Effector memory CD8-positive, alpha-beta T cell (primary cell): ENCODE results near the gene EDAR.

Experiments
- ATAC-seq: fragments of 150-1000 bp; cut with Tn5 transposase; replicated peaks from 2 replicates; pipeline ENCODE4 v1.10.0; 2021; ENCODE audit warnings: mild to moderate bottlenecking, moderate library complexity
- DNase-seq, 3 experiments: peaks; one replicate each; pipeline ENCODE4 v3.0.0; 2021
- H3K27ac Mint-ChIP-seq, 2 donors: one replicate each; pipeline ENCODE4 v1.8.0; 2022; ENCODE audit warnings: mild to moderate bottlenecking in 2 of 2, mixed read lengths in 2 of 2, moderate library complexity in 2 of 2
- H3K27me3 Mint-ChIP-seq, 2 donors: one replicate each; pipeline ENCODE4 v1.8.0; 2022; ENCODE audit warnings: mixed read lengths in 2 of 2
- H3K36me3 Mint-ChIP-seq: one replicate; pipeline ENCODE4 v1.8.0; 2022; ENCODE audit warnings: mild to moderate bottlenecking, moderate library complexity, mixed read lengths; ENCODE audit not compliant: insufficient read depth
- H3K4me1 Mint-ChIP-seq, 2 donors: one replicate each; pipeline ENCODE4 v1.8.0; 2022; ENCODE audit warnings: low read depth in 2 of 2, mixed read lengths in 2 of 2
- H3K4me3 Mint-ChIP-seq, 2 donors: one replicate each; pipeline ENCODE4 v1.8.0; 2022; ENCODE audit warnings: mild to moderate bottlenecking in 2 of 2, mixed read lengths in 2 of 2, moderate library complexity in 2 of 2
- H3K9me3 Mint-ChIP-seq, 2 donors: one replicate each; pipeline ENCODE4 v1.8.0; 2022; ENCODE audit warnings: mixed read lengths in 2 of 2

Gene EDAR

DNA sequence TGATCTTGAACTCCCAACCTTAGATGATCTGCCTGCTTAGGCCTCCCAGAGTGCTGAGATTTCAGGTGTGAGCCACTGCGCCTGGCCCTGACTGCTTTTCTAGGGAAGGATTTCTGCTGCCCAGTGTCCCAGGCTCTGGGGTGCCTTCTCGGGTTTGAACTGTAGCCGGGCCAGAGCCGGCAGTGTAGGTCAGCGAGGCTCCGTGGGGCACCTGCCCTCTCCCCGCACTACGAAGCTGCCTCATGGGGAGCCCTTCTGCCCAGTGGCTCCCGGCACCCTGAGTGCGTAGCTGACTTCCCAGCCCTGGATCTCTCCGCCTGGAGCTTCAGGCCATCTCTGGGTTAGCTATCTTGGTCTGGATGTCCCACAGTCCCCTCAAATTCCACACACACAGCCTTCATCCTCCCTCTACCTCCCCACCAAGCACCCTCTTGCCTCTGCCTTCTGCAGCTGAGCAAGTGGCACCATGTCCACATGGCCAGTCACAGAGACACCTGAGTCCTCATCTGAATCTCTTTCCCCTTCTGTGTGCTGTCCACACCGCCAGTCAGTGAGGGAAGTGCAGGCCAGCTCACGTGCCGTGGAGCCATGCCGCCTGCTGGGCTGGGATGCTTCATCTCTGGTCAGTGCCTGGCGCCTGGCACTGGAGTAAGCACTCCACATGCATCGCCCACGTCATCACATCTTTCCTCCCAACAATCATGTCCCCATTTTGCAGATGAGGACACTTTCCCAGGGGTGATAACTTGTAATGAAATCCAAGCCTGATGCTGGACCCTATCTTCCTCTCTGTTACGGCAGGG is 69.2 kb downstream of the EDAR start:
- H3K4me1 Mint-ChIP-seq, result no peaks in the 10 kb centered on the region

DNA sequence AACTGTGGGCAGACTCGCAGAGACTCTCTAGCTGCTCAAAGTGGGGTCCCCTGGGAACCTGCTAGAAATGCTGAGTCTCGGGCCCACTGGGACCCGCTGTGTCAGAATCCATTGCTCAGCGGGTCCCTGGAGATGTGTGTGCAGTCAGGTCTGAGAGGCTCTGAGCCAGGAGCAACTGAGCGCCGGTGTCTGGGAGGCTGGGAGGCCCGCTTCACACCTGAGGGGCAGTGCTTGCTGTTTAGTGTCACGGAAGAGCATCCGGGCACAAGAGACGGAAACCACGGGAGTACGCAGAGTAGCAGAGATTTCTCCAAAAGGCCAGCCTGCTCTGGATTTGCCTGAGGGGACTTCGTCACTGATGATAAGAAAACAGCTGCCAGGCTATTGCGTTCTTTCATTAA is 70.1 kb downstream of the EDAR start:
- ATAC-seq (no peak), DNase-seq (no peak)
- Mint-ChIP-seq H3K4me1 (no peaks in the 10 kb centered on the region), H3K36me3 (no peaks in the 10 kb centered on the region), H3K4me3 (no peak overlapping the region), H3K27ac (no peak overlapping the region), H3K9me3 (no peaks in the 10 kb centered on the region), H3K27me3 (peaks cover 8 to 19% of the 10 kb centered on the region in 2 donors)

More for the DNA sequence above, 69.2 kb downstream of the EDAR start:
- Mint-ChIP-seq H3K27me3 (peaks cover 8 to 19% of the 10 kb centered on the region in 2 donors), H3K36me3 (no peaks in the 10 kb centered on the region), H3K4me3 (no peak overlapping the region), H3K27ac (no peak overlapping the region), H3K9me3 (no peaks in the 10 kb centered on the region)
- DNase-seq (no peak), ATAC-seq (no peak)

DNA sequence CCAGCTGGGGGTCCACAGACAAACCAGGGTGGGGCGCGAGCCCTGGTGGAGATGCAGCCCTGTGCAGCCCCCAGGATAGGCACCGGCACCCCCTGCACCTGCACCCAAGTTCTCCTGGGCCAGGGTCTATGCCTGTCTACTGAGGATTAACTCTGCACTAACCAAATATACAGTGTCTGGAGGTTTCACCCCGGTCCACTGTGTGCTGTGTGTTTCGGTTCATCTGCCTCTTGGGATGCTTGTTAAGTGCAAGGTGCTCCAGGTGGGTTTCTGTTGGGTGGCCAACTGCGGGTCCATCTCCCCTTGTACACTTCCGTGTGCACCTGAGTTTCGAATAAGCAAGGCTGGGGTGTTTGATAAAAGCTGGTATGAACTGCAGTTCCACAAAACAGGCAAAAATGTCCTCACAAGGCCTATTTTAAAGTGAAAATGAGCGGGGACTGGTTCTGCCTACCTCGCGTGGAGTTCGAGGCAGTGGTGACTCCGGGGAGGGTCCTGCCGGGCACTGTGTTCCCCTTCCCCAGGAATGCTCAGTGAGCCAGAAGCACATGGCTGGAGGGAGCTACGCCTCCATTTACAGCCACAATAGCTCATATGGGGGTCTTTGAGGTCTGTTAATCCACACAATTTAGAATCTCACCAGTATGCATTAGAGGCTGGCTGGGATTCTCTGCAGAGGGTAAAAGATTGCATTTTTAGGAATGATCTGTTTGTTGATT is 70.7 kb downstream of the EDAR start:
- Mint-ChIP-seq H3K27me3 (peaks cover 8 to 19% of the 10 kb centered on the region in 2 donors), H3K27ac (no peak overlapping the region), H3K4me1 (no peaks in the 10 kb centered on the region), H3K36me3 (no peaks in the 10 kb centered on the region), H3K4me3 (no peak overlapping the region), H3K9me3 (no peaks in the 10 kb centered on the region)
- DNase-seq (no peak), ATAC-seq (no peak)

DNA sequence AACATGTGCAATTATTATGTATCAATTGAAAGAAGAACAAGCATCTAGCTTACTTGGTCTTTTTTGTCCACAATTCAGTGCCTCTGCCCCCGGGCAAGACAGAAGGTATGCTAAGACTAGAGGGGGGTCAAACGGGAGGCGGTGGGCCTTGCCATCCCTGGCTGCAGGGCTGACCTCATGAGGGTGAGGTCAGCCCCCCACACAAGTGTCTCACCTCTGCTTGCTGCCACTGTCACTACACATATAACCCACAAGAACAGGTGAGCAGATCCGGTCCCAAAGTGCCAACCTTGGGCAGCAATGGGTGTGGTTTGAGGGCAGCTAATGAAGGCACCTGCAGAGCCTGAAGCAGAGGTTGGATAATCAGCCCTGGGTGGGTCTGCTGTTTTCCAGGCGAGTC is 71.5 kb downstream of the EDAR start:
- H3K27ac Mint-ChIP-seq, result no peak overlapping the region
- H3K4me1 Mint-ChIP-seq, result no peaks in the 10 kb centered on the region
- H3K36me3 Mint-ChIP-seq, result no peaks in the 10 kb centered on the region
- ATAC-seq (no peak), DNase-seq (no peak)
- H3K9me3 Mint-ChIP-seq, result no peaks in the 10 kb centered on the region
- H3K27me3 Mint-ChIP-seq, result peaks cover 8 to 19% of the 10 kb centered on the region in 2 donors
- H3K4me3 Mint-ChIP-seq, result no peak overlapping the region

DNA sequence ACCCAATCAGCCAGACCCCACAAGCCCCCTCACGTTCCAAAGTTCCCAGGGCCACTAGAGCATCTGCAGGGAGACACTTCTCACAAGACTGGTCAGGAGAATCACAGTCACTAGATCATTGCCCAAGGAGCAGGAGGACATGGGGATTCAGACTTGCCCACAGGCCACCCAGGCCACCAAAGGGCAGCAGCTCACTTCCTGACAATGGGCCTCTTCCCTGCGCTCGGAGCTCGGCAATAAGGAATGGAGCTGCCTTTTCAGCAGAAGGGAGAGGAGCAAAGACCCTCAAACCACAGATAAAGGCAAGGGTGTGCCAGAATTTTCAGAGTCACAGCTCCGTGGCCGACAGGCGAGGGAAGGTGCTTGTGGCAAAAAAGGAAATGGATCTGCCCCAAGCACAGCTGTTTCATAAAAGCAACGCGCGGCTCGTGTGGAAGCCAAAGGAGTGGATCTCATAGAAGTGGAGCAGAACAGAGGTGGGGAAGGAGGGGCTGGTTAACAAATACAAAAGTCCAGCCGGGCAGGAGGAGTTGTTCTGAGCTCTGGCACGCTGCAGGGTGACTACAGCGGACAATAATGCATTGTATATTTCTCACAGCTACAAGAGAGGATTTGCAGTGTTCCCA is 72.1 kb downstream of the EDAR start:
- DNase-seq (no peak), ATAC-seq (no peak)
- no peaks in the 10 kb centered on the region for H3K36me3 Mint-ChIP-seq
- peaks cover 9 to 19% of the 10 kb centered on the region in 2 donors for H3K27me3 Mint-ChIP-seq
- no peaks in the 10 kb centered on the region for H3K9me3 Mint-ChIP-seq
- no peaks in the 10 kb centered on the region for H3K4me1 Mint-ChIP-seq
- no peak overlapping the region for H3K4me3 Mint-ChIP-seq
- no peak overlapping the region for H3K27ac Mint-ChIP-seq

DNA sequence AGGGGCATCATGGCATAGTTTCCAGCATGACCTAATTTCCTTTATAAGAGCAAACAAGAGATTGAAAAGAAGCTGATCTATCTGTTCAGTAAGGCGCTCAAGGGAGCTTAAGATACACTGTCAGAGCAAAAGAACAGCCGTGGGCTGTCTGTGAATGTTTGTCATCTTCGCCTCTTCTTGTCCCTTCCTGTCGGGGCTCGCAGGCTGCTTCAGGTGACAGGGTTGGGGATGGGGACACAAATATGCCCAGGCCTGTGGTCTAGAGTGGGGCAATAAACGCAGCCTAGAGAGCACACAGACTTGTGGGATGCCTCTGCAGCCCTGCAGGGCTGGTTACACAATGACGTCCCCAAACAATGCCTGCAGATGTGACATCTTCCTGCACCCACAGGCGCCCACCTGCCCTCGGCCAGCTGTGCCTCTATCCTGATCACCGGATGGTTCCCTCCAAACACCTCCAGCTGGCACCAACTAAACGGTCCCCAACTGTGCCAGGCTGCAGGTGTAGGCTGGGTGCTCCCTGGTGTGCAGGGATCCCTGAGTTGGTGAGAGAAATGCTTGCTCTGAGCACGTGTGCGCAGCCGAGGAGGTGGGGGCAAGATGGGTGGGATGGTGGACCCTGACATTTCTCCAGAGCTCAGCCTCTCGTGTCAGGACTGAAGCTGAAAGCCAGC is 72.8 kb downstream of the EDAR start:
- no peaks in the 10 kb centered on the region for H3K4me1 Mint-ChIP-seq
- DNase-seq (no peak), ATAC-seq (no peak)
- H3K4me3 Mint-ChIP-seq, result no peak overlapping the region
- no peak overlapping the region for H3K27ac Mint-ChIP-seq
- H3K9me3 Mint-ChIP-seq, result no peaks in the 10 kb centered on the region
- no peaks in the 10 kb centered on the region for H3K36me3 Mint-ChIP-seq
- peaks cover 15 to 23% of the 10 kb centered on the region in 2 donors for H3K27me3 Mint-ChIP-seq

DNA sequence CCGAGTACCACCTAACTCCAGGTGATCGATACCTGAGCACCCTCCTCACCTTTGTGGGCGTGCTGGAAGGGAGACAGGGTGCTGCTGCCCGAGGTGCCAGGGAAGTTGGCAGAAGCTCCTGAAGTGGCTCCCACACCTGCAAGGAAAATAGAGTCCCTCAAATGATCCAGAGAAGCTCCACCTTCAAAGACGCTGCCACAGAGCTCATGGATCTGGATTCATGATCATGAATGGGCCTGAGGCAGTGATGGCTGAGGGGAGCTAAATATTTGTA is 76.5 kb downstream of the EDAR start:
- Mint-ChIP-seq H3K36me3 (no peaks in the 10 kb centered on the region), H3K4me3 (no peak overlapping the region), H3K27me3 (peaks cover 9 to 12% of the 10 kb centered on the region in 2 donors), H3K27ac (no peak overlapping the region), H3K4me1 (no peaks in the 10 kb centered on the region), H3K9me3 (no peaks in the 10 kb centered on the region)
- ATAC-seq (no peak), DNase-seq (no peak)

DNA sequence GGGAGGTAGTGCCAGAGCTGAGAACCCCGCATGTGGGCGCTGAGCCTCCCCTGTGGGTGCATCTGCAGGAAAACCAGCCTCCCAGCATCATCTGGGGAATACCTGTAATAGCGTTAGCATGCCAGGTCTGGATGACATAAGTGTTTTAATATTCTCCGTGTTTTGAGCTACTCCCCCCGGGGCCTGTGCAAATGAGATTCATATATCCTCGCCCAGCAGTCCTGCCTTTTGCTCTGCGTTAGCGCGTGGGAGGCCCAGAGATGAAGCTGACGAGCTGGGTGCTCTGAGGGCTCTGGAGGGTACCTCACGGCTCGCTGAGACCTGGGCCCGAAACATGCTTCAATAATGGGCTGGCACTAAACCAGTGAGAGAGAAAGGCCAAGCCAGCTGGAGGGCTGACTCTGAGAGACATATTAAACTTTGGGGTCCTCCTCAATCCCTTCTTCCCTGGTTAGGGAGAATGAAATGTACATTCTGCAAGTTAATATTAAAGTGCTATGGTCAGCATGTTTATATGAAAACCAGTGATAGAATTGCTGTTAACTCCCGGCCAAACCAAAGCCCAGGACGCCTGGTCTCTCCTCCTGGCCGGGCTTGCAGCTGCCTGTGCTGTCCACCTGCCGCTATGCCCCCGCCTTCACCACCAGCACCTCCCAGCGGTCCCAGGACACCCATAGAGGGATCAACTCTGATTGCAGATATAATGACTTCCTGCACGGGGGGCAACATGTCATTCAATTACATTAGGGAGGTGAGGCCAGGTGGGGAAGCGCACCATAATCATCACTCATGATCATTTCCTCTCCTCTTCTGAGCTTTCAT is 77.0 kb downstream of the EDAR start:
- H3K27ac Mint-ChIP-seq, result no peak overlapping the region
- no peak for ATAC-seq

DNA sequence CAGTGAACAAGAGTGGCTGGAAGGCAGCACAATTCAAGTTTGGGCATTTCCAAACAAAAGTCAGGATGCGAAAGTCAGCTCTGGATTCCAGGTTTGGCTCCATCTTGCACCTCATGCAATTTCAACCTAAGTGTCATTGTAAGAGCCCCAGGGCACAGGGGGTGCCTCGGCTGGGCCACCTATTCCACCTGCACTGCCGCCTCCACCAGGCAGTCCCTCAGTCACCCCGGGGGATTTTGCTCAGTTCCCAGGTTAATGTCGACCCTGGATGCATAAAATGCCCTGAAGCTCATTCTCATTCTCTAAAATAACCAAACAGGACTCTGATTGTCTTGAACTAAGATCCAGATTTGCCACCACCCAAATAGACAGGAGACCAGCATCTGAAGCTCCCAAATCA is 77.6 kb downstream of the EDAR start:
- no peaks in the 10 kb centered on the region for H3K36me3 Mint-ChIP-seq
- peaks cover 9 to 12% of the 10 kb centered on the region in 2 donors for H3K27me3 Mint-ChIP-seq
- H3K4me1 Mint-ChIP-seq, result no peaks in the 10 kb centered on the region
- no peak for ATAC-seq
- no peak overlapping the region for H3K4me3 Mint-ChIP-seq
- H3K9me3 Mint-ChIP-seq, result no peaks in the 10 kb centered on the region
- DNase-seq, result no peak
- H3K27ac Mint-ChIP-seq, result no peak overlapping the region

More for the DNA sequence above, 77.0 kb downstream of the EDAR start:
- H3K27me3 Mint-ChIP-seq, result peaks cover 9 to 12% of the 10 kb centered on the region in 2 donors
- DNase-seq, result no peak
- H3K36me3 Mint-ChIP-seq, result no peaks in the 10 kb centered on the region
- H3K4me1 Mint-ChIP-seq, result no peaks in the 10 kb centered on the region
- H3K4me3 Mint-ChIP-seq, result no peak overlapping the region
- H3K9me3 Mint-ChIP-seq, result no peaks in the 10 kb centered on the region

DNA sequence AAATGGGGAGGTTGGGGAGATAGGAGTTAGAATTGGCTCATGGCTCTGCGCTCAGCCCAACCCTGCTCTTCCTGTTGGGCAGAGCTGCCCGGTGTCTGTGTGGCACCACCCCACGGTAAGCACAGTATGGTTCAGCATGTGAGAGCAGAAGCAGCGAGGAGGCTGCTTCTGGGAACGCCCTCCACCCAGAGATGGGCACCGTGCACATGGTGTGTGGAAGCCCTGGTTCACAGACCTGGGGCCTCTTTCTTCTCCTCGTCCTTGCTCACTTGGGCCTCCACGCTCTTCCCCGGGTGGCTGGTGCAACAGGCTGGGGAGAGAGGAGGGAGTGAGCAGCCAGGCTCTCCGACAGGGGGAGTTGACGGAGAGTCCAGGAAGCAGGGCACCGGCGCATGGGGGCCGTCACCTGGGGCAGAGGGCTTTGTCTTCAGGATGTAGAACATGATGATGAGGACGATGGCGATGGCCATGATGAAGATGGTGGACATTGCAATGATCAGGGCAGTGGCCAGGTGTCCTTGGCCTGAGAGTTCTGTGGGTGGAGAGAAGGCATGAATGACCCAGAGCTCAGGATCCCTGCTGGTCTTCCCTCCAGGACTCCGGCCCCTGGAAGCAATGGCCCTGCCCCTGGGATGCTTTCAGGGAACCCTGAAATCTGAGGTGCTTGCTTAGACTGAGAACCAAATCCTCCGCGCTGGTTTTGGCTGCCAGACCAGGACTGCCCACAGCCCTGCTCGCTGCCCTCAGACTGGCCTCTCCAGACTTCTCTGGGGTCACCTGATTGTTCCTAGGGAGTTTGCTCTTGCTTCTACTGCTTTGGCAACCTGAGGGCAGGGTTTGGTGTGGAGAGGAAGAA is 78.3 kb downstream of the EDAR start:
- ATAC-seq, result no peak
- H3K9me3 Mint-ChIP-seq, result no peaks in the 10 kb centered on the region
- no peak for DNase-seq
- no peak overlapping the region for H3K27ac Mint-ChIP-seq
- H3K27me3 Mint-ChIP-seq, result peaks cover 9 to 12% of the 10 kb centered on the region in 2 donors
- no peaks in the 10 kb centered on the region for H3K4me1 Mint-ChIP-seq
- no peaks in the 10 kb centered on the region for H3K36me3 Mint-ChIP-seq
- H3K4me3 Mint-ChIP-seq, result no peak overlapping the region

DNA sequence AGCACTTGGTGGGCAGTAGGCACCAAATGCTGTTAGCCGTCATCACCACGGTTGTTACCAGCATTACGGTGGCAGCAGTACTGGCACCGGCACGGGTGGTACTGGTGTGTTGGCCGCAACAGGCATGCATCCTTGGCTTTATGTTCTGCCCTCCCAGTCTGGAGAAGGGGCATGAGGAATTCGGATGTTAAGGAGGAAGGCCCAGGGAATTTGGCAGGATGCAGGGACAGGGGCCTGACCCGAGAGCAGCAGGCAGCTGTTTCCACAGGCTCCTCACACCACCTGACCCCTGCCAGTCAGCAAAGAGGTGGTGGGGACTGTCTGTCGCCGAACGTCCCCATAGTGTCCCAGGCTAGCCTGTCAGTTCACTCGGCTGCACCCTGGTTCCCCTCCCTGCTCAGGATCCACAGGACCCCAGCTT is 79.0 kb downstream of the EDAR start:
- H3K9me3 Mint-ChIP-seq, result no peaks in the 10 kb centered on the region
- no peaks in the 10 kb centered on the region for H3K4me1 Mint-ChIP-seq
- DNase-seq (no peak), ATAC-seq (no peak)
- H3K36me3 Mint-ChIP-seq, result no peaks in the 10 kb centered on the region
- no peak overlapping the region for H3K4me3 Mint-ChIP-seq
- peaks cover 9 to 14% of the 10 kb centered on the region in 2 donors for H3K27me3 Mint-ChIP-seq
- H3K27ac Mint-ChIP-seq, result no peak overlapping the region

DNA sequence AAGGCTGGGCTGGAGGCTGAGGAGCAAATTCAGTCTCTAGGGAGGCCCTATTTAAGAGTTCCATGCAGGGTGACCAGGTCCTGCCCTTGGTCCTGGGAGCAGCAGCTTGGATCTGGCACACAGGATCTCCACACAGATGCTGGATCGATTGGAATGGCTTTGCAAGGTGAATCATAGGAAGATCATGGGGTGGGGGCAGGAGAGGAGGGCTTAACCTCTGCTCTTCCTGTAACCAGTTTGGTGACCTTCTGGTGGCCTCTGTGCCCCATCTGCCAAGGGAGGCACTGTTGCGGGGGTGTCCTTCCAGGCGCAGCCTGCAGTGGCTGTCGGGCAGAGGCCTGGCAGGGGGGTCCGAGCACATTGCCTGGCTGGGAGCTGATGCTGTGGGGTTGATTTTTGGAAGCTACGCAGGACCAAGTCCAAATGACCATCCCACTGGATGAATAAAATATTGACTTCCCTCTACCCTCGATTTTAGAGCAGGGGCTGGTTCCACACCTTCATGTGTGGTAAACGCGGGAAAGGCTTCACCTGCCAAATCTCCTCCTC is 79.7 kb downstream of the EDAR start:
- H3K27me3 Mint-ChIP-seq, result peaks cover 9 to 17% of the 10 kb centered on the region in 2 donors
- no peaks in the 10 kb centered on the region for H3K9me3 Mint-ChIP-seq
- no peaks in the 10 kb centered on the region for H3K36me3 Mint-ChIP-seq
- DNase-seq (no peak), ATAC-seq (no peak)
- H3K4me3 Mint-ChIP-seq, result no peak overlapping the region
- H3K27ac Mint-ChIP-seq, result no peak overlapping the region
- no peaks in the 10 kb centered on the region for H3K4me1 Mint-ChIP-seq
